ENCODE results near the gene PPP2R5B. TPM values are rescaled to one million over a fixed set of nuclear protein-coding genes. Genes with fewer than 3 reads are reported as not detected.

The PPP2R5B gene
- total RNA-seq (2014; rRNA removed; shearing (Covaris generic)): 6.4 and 9.1 TPM in 2 replicates

GRCh38 chr11:64923944-64924909 is at the start of gene PPP2R5B:
PPP2R5B (plus strand) TSS chr11:64924689; CDS start chr11:64925735, 1,046 bp downstream.
- peak; percentile 96 for DNase-seq (ENCODE audit: low spot score)

GRCh38 chr11:64875369-64876228 is 48.9 kb upstream of the PPP2R5B start:
- DNase-seq (ENCODE audit: low spot score): no peak

GRCh38 chr11:64876229-64876750 is 48.2 kb upstream of the PPP2R5B start:
- DNase-seq (ENCODE audit: low spot score): no peak

- no peak for DNase-seq (ENCODE audit: low spot score)
These were observed 47.6 kb upstream of the PPP2R5B start for GRCh38 chr11:64876835-64877341.

GRCh38 chr11:64877390-64878222 is 46.9 kb upstream of the PPP2R5B start:
- no peak for DNase-seq (ENCODE audit: low spot score)

DNA sequence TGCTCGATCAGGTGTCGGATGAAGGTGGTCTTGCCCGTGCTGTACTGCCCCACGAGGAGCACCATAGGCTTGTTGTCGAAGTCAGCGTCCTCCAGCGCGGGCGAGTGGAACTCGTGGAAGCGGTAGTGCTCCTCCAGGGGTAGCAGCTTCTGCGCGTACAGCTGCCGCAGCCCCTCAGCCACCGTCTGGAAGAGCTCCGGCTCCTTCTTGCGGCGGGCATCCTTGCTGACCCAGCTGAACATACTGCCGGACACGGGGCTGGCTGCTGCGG is 46.3 kb upstream of the PPP2R5B start:
- no peak for DNase-seq (ENCODE audit: low spot score)

DNA sequence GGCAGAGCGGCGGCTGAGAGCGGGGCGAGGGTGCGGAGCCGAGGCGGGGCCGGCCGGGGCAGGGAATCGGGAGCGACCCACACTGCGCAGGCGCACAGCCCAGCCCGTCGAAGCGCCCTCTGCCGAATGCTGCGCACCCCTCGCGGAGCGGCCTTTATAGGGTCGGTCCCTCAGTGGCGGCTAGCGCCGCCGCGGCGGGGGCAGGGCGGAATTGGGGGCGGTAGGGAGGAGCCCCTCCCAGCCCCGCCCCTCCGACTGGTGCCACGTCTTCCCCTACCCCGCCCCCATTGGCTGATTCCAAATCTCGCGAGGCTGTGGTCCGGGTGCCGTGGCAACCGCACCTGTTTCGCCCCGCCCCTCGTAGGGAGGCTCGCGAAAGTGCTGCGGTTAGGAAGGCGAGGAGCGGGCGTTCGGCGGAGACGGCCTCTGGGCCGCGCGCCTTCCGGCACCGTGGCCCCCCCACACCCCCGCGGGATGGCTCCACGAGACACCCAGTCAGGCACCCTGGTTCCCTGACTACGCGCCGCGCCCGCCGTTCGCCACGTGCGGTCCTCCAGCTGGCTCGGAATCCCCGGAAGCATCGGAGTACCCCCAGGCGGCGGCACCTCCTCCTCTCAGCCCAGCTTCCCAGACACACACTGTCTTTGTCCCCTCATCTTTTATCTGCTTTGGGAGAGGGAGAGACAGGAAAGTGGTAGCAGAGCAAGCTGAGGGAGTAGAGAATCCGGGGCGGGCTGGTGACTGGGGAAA is 45.8 kb upstream of the PPP2R5B start, which contains the start of gene EHD1:
Gene EHD1 (minus strand): TSS at position 128 of the 750 bp plus-strand sequence. CDS start 157 bp downstream, outside the sequence.
- peak; percentile 93 for DNase-seq (ENCODE audit: low spot score)

DNA sequence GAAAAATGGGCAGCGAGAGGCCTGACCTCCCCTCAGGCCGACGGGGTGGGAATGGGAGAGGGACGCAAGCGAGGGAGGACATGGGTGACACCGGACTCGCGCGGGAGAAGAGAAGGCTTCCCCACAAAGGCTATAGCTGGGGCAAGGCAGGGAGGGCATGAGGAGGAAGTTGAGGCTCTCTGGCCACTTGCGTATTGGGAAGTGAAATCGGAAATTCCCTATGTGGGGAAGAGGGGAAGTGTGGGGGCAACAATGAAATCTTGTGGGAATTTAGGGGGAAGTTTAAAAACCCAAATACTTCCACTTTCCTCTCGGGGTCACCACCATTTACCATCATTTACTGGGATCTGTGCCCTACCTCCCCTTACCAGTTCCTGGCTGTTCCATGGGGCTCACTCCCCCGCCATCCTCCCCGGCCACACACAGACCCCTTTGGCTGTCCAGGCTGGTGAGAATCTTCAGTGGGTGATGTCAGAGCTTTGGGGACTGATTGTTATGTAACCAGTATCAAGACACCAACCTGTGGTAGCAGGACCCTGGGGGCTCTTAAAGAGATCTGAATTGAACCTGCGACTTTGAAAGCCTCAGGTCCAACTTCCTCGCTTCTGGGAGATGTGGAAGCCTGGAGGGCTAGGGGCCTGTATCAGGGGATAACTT is 45.1 kb upstream of the PPP2R5B start:
- DNase-seq (ENCODE audit: low spot score): no peak

- DNase-seq (ENCODE audit: low spot score): no peak
These were observed 44.1 kb upstream of the PPP2R5B start for GRCh38 chr11:64880240-64881001.

- no peak for DNase-seq (ENCODE audit: low spot score)
These were observed 43.0 kb upstream of the PPP2R5B start for GRCh38 chr11:64881476-64881875.

GRCh38 chr11:64882243-64882642 is 42.2 kb upstream of the PPP2R5B start:
- no peak for DNase-seq (ENCODE audit: low spot score)

DNA sequence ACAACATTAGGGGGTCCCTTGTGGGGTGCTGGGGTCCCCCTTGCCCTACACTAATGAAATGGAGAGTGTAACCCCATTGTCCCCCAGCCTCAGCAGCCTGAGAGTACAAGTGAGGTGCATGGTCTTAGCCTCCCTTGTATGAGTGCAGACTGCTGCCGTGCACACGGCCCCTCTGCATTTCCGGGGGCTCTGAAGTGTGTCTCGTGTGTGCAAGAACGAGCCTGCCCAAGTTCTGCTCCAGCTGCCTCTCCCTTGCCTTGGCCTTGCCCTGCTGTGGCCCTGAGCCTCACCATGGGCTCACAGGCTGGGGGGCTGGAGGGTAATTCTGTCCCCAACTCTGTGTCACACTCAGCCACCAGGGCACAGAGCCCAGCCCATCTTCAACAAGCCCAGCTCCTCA is 40.9 kb upstream of the PPP2R5B start:
- DNase-seq (ENCODE audit: low spot score): no peak

DNA sequence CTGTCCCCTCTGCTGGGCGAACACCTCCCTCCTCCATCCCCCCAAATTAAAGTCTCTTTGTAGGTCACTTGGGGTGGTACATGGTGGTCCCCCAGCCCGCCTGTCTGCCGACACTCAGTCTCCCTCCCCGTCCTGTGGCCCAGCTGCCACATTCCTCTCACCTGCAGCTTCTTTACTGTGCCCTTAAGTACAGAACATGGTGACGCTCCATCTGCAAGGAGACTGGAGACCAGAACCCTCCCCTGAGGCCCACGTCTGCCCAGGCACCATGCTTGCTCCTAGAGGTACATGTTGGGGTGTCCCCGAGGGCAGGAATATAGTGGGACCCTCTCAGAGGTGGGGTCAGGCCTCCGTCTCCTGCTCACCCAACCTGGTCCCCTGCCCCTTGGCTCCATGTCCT is 40.5 kb upstream of the PPP2R5B start:
- no peak for DNase-seq (ENCODE audit: low spot score)

DNA sequence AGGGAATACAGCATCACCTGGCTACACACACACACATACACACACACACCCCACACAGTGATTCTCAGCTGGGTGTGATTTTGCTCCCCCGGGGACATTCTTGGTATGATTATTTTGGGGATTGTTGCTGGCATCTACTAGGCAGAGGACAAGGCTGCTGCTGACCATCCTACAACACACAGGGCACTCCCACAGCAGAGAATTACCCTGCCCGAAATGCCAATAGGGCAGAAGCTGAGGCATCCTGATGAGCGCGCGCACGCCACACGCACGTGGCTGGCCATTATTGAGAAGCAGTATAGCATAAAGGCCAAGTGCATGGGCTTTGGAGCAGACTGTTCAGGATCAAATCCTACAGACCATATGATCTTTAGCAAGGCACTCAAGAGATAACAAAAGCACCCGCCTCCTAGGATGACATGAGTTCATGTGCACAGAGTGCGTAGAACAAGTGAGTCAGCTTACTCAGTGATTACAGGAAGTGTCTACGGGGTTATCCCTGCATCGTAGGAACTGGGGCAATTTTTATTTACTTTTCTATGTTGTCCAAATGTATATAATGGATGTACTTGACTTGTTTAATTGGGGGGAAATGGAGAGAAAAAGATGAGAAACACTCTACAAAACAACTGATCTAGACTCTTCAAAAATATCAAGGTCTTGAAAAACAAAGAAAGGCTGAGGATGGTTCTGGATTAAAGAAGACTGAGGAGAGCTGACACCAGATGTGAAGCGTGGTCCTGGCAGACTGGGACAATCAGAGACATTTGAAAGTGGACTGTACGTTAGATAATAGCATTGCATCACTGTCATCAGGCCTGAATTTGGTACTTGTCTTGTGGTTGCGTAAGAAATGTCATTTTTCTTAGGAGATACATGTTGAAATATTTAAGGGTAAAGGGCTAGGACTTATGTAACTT is 38.9 kb upstream of the PPP2R5B start:
- no peak for DNase-seq (ENCODE audit: low spot score)

DNA sequence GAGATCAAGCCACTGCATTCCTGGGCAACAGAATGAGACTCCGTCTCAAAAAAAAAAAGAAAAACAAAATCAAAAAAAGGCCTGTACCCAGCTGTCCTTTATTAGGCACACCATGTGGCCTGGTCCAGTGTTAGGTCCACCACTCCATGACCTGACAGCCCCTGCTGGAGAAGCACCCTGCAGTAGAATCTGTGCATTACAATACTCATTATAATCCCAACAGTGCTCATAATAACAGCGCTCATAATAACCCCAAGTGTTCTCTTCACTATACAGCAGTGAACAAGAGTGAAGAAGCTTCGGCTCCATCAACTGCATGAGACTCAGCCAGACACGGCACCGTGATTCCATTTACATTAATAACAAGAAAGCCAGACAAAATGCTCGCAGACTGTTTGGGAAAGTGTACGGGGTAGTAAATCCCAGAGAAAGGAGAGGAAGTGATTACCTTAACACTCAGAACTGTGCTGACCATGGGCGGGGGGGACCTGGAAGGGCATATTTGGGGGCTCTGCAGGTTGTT is 37.2 kb upstream of the PPP2R5B start:
- no peak for DNase-seq (ENCODE audit: low spot score)

GRCh38 chr11:64887757-64888405 is 36.6 kb upstream of the PPP2R5B start:
- no peak for DNase-seq (ENCODE audit: low spot score)

DNA sequence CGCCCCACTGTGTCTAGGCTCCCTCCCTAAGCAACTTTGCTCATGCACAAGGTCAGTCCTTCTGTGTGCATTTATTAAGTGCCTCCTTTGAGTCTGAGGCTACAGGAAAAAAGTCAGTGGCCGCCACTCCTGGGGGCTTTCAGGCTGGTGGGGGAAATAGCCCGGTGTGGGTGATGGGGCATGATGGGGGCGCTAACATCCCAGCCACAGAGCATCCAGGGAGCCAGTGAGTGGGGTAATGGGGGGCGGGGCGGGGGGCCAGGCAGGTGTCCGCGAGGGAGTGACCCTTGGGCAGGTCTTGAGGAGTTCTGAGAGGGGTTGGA is 36.1 kb upstream of the PPP2R5B start:
- DNase-seq (ENCODE audit: low spot score): no peak
